Jurkat, Clone E6-1 (cell line): ENCODE data around the gene RNF151.
A peak's percentile ranks its signal among the peaks of the same experiment; 100 is the strongest.

Source experiments
- DNase-seq: peaks from one replicate; pipeline ENCODE4 v3.0.0-alpha.2; 2011; ENCODE audit warnings: low read depth, low spot score
- H3K4me3 ChIP-seq: 2 replicates; pipeline ENCODE4 v1.5.1; 2011; ENCODE audit warnings: mild to moderate bottlenecking, low read length, control low read depth, moderate library complexity

RNF151 gene

DNA sequence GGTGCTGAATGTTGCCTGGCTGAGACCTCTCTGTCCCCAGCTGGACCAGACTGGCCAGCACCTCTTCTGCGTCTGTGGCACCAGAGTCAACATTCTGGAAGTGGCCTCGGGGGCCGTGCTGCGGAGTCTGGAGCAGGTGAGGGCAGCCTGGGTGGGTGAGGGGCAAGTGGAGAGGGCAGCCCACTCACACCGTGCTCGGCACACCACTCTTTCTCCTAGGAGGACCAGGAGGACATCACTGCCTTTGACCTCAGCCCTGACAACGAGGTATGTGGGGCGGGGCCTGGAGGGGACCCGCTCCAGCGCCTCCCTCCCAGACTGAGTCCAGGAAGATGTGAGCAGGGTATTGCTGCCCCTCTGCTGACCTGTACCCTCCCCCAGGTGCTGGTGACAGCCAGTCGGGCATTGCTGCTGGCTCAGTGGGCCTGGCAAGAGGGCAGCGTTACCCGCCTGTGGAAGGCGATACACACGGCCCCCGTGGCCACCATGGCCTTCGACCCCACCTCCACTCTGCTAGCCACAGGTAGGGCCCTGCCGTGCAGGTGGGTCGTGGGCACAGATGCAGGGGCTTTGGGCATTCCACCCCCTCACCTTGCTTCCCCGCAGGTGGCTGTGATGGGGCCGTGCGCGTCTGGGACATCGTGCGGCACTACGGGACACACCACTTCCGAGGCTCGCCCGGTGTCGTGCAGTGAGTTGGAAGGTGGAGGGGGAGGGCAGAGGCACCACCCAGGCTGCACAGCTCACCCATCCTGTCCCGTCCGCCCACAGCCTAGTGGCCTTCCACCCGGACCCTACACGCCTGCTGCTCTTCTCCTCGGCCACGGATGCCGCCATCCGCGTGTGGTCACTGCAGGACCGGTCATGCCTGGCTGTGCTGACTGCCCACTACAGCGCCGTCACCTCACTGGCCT is 7.8 kb downstream of the RNF151 start:
- no peak overlapping the region for H3K4me3 ChIP-seq
- no peak for DNase-seq

DNA sequence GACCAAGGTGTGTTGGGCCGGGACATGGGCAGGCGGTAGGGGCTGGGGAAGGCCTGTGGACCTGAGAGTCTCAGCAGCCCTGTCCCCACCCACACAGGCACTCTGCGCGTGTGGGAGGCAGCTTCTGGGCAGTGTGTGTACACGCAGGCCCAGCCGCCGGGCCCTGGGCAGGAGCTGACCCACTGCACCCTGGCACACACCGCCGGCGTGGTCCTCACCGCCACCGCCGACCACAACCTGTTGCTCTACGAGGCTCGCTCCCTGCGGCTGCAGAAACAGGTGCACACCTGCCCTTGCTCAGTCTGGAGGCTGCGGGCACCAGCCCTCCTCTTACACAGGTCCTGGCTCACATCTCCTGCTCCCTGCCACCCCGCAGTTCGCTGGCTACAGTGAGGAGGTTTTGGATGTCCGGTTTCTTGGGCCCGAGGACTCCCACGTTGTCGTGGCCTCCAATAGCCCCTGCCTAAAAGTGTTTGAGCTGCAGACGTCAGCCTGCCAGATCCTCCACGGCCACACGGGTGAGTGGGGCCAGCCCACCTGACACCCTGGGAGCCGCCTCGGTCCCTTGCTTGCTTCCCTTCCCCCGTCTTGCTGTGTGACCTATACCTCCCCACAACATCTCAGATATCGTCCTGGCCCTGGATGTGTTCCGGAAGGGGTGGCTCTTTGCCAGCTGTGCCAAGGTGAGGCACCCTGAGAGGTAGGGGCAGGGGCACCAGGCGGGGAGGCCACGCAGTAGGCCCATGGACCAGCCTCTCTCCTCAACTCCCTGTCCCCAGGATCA is 9.0 kb downstream of the RNF151 start:
- no peak for DNase-seq

DNA sequence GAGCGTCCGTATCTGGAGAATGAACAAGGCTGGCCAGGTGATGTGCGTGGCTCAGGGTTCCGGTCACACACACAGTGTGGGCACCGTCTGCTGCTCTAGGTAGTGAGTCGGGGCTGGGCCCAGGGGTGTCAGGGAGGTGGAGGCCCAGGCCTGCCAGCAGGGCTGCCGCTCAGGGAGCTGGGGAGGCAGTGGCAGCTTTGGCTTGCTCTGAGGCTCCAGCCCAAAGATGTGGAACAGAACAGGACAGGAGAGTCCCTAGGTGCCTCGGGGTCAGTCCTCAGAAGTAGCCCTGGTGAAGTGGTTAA is 9.5 kb downstream of the RNF151 start:
- no peak overlapping the region for H3K4me3 ChIP-seq
- DNase-seq = no peak

More for the DNA sequence above, 9.0 kb downstream of the RNF151 start:
- no peak overlapping the region for H3K4me3 ChIP-seq

DNA sequence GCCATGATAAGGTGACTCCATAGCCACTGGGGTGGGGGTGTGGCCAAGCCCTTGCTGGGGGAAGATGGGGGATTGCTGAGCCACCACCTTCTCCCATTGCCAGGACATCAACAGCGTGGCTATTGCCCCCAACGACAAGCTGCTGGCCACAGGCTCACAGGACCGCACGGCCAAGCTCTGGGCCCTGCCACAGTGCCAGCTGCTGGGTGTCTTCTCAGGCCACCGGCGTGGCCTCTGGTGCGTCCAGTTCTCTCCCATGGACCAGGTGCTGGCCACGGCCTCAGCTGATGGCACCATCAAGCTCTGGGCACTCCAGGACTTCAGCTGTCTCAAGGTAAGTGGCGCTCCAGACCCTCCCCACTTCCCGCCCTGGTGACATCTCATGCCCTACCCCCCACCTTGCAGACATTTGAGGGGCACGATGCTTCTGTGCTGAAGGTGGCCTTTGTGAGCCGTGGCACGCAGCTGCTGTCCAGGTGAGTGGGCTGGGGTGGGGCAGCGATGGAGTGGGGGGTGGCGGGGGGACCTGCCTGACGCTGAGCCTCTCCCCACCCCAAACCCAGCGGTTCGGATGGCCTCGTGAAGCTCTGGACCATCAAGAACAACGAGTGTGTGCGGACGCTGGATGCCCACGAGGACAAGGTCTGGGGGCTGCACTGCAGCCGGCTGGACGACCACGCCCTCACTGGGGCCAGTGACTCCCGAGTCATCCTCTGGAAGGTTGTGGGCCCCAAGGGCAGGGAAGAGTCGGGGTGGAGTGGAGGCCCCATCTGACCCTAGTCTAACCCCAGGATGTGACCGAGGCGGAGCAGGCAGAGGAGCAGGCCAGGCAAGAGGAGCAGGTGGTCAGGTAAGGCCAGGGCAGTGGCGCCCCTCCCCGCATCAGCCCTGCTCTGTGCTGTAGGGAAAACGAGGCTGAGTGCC is 10.6 kb downstream of the RNF151 start:
- no peak overlapping the region for H3K4me3 ChIP-seq
- no peak for DNase-seq

DNA sequence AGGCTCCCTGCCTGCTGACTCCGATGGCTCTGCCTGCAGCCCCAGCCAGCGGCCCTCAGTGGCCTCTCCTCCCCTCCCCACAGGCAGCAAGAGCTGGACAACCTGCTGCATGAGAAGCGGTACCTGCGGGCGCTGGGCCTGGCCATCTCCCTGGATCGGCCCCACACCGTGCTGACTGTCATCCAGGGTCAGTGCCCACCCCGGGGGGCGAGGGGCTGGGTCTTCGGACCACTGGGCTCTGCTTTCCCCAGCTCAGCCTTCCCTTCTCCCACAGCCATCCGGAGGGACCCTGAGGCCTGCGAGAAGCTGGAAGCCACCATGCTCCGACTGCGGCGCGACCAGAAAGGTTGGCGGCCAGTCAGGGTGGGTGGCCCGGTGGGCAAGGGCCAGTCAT is 11.2 kb downstream of the RNF151 start:
- no peak overlapping the region for H3K4me3 ChIP-seq
- no peak for DNase-seq

DNA sequence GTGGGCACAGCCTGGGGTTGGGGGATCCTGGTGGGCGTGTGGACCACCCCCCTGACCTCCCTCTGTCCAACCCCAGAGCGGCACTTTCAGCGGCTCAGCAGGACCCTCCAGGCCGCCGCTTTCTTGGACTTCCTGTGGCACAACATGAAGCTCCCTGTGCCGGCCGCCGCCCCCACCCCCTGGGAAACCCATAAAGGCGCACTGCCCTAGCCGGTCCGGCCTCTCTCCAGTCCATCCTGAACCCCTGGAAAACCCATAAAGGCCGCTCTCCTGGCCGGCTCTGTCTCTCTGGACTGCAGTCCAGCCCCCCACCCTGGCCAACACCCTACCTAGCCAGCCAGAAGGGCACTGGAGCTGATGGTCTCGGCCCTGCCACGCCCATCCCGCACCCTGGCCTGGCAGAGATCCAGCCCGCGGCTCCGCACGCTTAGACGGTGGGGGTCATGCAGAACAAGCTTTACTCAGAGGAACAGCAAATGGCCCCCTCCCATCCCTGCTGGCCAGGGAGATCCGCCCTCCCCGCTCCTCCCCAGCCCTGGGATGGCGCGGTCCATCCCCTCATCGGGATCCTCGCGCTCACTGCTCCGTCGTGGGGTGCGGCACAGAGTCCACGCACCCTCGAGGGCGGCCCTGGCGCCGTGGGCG is 11.9 kb downstream of the RNF151 start:
- no peak overlapping the region for H3K4me3 ChIP-seq
- no peak for DNase-seq

DNA sequence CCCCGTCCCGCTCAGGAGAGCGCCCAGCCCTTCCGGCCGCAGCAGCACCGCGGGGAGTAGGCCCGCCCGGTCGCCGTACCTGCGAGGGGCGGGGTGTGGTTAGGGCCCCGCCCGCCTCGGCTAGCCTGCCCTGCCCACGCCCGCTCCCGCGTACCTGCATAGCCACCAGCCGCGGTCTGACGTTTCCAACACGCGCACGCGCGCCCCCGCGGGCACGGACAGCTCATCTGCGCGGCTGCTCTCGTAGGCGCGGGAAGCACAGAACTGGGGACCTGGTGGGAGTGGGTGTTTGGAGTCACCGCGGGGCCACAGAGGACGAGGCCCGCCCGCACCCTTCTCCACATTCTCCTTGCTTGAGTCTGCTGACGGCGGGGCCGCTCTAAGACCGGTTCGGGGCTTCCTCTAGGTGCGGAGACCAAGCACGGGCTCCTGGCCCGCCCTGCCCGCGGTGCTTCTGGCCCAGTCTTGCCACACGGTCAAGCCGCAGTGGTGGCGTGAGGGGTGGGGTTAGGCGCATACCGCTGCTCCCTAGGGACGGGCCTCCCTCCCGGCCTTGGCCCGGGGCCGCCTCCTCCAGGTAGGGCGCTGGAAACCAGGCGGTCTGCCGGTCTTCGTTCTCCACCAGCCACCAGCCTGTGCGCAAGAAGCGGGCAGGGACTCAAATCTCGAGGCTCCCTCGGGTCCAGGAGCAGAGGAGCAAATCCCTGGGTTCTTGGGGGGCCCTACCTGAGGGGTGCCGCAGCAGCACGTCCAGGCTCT is 12.8 kb downstream of the RNF151 start:
- no peak for DNase-seq
- H3K4me3 ChIP-seq = no peak overlapping the region

DNA sequence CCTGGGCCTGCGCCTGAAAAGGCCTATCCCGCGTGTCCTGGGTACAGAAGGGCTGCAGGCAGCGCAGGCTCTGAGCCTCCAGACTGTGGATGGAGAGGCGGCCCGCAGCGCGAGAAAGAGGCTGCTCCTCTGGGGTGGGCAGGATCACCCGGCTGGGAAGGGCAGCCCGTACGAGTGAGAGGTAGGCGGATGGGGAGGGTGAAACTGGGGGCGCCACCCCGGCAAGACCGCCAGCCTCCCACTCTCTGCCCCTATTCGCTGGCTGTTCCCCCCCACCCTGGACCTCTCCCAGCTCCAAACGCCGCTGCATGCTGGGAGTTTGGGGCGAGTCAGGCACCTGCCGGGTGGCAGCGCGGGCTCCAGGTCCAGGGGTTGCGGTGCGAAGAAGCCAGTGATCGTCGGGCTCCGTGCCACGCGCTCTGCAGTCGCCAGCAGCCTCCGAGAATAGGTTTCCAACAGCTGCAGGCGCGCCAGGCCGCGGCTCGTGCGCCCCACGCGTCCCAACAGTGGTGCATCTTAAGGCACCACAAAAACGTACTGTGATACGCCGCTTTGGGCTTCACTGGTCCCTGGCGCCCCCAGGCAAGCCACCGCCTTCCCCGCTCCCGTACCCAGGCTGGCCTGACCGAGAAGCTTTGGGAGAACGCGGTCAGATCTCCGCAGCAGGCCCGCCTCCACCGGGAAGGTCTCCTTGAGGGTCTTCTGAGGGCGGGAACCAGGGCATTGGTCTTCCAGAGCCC is 13.5 kb downstream of the RNF151 start:
- no peak overlapping the region for H3K4me3 ChIP-seq
- DNase-seq = no peak

DNA sequence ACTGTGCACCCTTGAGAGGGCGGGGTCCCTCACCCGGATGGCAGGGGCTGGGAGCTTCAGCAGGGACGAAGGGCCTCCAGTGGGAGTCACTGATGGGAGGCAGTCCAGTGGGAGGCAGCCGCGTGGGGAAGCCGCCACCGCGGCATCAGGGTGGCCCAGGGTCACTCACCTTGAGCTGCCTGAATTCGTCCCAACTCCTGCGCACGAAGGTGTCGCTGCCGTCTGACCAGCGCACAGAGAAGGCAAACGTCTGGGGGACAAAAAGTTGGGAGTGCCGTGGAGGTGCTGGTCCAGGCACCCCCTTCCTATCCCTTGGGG is 14.1 kb downstream of the RNF151 start:
- DNase-seq = no peak
- no peak overlapping the region for H3K4me3 ChIP-seq

DNA sequence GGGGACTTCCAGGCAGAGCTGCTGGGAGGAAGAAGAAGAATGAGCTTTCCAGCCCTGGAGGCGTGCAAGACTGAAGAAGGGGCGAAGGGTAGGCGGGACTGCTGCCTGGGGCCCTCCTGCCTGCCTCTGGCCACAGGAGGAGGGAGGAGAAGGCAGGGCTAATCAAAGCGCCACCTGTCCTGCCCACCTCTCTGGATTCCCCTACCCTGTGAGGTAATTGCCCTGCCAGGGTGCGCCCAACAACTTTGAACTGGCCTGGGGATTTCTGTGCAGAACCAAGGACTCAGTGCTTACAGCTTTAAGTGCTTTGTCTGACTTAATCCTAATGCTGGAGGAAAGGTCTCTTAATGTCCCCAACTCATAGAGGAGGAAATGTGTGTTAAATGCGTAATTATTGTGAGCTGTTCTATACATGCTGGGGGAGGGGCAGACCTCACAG is 14.8 kb downstream of the RNF151 start, which contains the start of gene NOXO1:
TSS of gene NOXO1 (minus strand) at position 72 of the 439 bp plus-strand sequence. CDS start 290 bp downstream, outside the sequence.
- H3K4me3 ChIP-seq = no peak within 1 kb of the TSS
- DNase-seq = no peak

DNA sequence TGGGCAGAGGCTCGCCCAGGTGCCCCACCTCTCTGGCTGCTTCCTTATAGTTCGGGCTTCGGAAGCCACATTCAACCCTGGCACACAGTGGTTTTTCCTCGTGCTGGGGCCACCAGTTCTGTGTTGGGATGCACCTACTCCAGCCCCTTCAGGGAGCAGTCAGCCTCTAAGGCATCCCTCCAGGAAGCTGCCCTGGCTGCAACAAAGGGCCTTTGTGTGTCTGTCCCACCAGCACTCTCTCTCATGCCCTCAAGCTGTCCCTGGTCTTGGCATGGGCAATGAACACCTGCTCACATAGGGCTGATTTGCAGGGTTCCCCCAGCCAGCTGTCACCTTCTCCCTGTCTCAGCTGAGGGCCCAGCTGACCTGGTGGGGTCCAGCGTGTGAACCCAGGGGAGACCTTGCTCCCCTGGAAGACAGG is 15.4 kb downstream of the RNF151 start:
- no peak overlapping the region for H3K4me3 ChIP-seq
- DNase-seq = no peak

DNA sequence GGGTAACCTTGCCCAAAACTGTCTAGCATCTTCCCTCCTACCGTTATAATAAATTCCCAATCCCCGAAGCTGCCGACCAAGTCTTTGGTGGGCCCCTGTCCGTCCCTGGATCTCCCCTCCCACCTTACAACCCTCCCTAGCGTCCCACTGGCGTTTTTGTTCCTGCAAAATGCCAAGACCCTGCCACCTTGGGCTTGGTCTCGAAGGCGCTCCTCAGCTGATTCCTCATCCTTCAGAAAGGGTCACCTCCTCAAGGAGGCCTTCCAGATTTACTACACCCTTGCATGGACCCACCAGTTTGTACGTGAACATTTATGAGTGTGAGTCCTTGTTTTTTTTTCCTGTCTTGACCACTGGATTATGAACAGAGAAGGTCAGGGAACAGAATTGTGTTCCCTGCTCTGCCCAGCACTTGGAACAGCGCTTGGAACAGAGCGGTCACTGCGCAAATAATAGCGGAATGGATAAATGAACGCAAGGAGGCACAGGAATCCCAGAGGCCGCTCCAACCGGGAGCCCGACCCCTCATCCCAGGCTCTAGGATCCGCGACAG is 16.4 kb downstream of the RNF151 start:
- H3K4me3 ChIP-seq = peak overlapping the region; percentile 66
- DNase-seq = no peak

DNA sequence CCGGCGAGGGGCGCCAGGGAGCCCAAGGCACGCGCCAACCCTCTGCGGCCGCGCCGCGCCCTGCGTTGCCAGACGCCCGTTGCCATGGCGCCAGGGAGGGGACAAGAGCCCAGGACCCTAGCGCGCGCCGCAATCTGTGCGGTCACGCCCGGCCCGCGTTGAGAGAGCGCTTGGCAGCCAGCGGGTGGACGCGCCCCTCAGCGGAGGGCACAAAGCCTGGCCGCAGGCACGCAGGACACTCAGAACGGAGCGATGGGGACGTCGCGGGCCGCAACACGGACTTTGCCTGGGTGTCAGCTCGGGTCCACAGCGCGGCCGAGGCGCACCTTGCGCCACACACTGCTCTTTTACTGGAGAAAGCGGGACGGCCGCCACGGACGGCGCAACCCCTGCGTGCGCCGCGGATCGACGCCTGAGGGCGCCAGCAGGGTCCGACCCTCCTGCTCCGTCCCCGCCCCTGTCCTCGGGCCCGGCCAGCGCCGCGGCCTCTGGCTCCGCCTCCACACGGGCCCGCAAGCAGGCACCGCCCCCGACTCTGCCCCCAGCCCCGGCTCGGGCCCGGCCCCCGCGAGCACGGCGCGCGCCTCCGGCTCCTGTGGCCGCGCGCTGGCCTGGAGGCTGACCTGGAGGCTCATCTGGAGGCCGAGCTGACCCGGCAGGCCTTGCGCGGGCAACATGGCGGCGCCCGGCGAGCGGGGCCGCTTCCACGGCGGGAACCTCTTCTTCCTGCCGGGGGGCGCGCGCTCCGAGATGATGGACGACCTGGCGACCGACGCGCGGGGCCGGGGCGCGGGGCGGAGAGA is 17.1 kb downstream of the RNF151 start, which contains the start of gene GFER:
TSS of gene GFER (plus strand) at position 650 of the 803 bp plus-strand sequence. CDS start at position 676, 26 bp downstream.
- DNase-seq = peak; percentile 35
- H3K4me3 ChIP-seq = peak within 1 kb of the TSS; percentile 66

DNA sequence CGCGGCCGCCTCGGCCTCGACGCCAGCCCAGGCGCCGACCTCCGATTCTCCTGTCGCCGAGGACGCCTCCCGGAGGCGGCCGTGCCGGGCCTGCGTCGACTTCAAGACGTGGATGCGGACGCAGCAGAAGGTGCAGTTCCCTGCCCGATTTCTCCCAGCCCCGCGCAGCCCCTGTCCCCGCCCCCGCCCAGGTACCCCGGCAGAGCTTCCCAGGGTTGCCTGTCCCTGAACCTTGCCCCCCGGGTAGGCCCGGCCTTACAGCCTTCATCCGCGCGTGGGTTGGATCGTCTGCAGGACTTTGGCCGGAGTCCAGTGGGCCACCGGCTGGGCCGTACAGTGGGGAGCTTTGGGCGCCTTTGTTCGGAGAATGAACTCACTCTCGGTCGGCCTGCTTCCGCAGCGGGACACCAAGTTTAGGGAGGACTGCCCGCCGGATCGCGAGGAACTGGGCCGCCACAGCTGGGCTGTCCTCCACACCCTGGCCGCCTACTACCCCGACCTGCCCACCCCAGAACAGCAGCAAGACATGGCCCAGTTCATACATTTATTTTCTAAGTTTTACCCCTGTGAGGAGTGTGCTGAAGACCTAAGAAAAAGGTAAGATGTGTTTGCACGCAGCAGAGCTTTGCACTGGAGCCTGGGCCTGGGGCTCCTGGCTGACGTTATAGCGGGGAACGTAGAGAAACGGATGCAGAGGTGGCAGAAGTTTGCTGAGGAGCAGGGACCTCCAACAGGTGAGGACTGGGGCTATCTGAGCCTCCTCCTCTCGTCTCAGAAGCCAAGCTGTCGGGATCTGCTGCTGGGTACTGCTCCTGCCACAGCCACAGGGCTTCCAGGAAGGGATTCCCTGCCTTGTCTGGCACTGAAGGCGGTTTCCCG is 17.9 kb downstream of the RNF151 start:
- peak overlapping the region; percentile 66 for H3K4me3 ChIP-seq

DNA sequence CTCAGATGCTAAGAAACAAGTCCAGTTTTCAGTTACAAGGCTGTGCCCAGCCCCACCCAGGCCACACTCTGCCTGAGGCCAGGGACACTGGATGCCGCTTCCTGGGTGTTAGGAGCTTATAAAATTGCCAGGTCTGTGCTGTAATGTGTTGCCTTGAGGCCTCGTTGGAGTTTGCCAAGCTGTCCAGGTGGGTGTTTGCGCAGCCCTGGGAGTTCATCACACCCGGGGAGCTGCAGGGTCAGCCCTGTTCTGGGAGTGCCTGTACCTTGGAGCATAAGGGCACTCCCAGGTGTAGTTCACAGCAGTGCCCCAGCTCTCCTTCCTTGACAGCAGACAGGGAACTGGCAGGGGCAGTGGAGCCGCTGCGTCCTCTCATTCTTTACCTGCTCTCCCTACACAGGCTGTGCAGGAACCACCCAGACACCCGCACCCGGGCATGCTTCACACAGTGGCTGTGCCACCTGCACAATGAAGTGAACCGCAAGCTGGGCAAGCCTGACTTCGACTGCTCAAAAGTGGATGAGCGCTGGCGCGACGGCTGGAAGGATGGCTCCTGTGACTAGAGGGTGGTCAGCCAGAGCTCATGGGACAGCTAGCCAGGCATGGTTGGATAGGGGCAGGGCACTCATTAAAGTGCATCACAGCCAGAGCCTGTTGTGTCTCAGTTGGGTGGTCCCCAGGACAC is 19.0 kb downstream of the RNF151 start:
- no peak overlapping the region for H3K4me3 ChIP-seq
- DNase-seq = no peak

More for the DNA sequence above, 17.9 kb downstream of the RNF151 start:
- no peak for DNase-seq
